H1 (cell line): ENCODE measurements around the gene OSR1. TPM values are rescaled to one million over a fixed set of nuclear protein-coding genes. Genes with fewer than 3 reads are reported as not detected.

Experiments used
- RAD21 ChIP-seq, 2 experiments: IDR thresholded peaks in 1 of 2; conservative IDR thresholded peaks in 1 of 2; 2 replicates each; pipeline ENCODE4 v1.6.1; 2011; ENCODE audit warnings: low read depth in 2 of 2, low read length in 2 of 2, improper control_type of control experiment in 1 of 2, inconsistent platforms in 1 of 2, mild to moderate bottlenecking in 1 of 2, moderate library complexity in 1 of 2
- polyA plus RNA-seq, 7 experiments: library from polyadenylated mRNA; depleted of rRNA in 3 of 7; stranded (reverse) in 5 of 7; unstranded in 2 of 7; fragments of >200 nt in 5 of 7; fragments of 200-250 nt in 2 of 7; gene quantifications; 1 replicate in 5 of 7; 2 replicates in 1 of 7; 4 replicates in 1 of 7; pipeline versions ENCODE4 v1.2.1 to v1.2.3, GENCODE V29; 2011 to 2013; ENCODE audit warnings: missing spikeins in 2 of 7, mixed read lengths in 2 of 7
- total RNA-seq: library from RNA; stranded (reverse); fragmentation: NEBNext Ultra II Directional; extraction: Animal tissue kit (Norgen Biotek cat#: 25700); gene quantifications from 2 replicates; pipeline ENCODE4 v1.2.1, GENCODE V29; 2021
- TF ChIP-seq, protein P1 (sequence below): IDR thresholded peaks from 2 replicates; pipeline ENCODE4 v1.6.1; 2012; ENCODE audit warnings: low read length, inconsistent platforms

The OSR1 gene
- total and polyA plus RNA-seq, 2 of the 8 experiments (the other 6 are each of a cell fraction or from before 2014, with no cell fraction given), result 0.05 to 0.22 TPM

- TF ChIP-seq, protein P1, sequence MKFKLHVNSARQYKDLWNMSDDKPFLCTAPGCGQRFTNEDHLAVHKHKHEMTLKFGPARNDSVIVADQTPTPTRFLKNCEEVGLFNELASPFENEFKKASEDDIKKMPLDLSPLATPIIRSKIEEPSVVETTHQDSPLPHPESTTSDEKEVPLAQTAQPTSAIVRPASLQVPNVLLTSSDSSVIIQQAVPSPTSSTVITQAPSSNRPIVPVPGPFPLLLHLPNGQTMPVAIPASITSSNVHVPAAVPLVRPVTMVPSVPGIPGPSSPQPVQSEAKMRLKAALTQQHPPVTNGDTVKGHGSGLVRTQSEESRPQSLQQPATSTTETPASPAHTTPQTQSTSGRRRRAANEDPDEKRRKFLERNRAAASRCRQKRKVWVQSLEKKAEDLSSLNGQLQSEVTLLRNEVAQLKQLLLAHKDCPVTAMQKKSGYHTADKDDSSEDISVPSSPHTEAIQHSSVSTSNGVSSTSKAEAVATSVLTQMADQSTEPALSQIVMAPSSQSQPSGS, result no peak
- TF ChIP-seq RAD21 (IDR thresholded peaks at IDR 0.05 in 1 of 2, conservative IDR thresholded peaks at IDR 0.05 in 1 of 2; ENCODE audit: low read depth in 2 of 2, low read length in 2 of 2), result no peak
Observed at GRCh38 chr2:19380532-19380931, 22.1 kb upstream of the OSR1 start (continued).
